Uterus (tissue), 2 donors: ENCODE data around the gene PC.

Experiments
- POLR2A ChIP-seq, 2 donors: fragments of 450-650 bp; IDR thresholded peaks; one replicate each; pipeline ENCODE4 v1.6.1; 2016; ENCODE audit warnings: antibody characterized with exemption in 2 of 2, mild to moderate bottlenecking in 1 of 2, moderate library complexity in 1 of 2
- TF ChIP-seq, protein P1 (sequence below), 4 experiments: fragments of 200-600 bp in 2 of 4; fragments of 450-650 bp in 2 of 4; sonication (generic) in 2 of 4; IDR thresholded peaks; one replicate each; pipeline ENCODE4 v1.5.1; 2016 to 2019; ENCODE audit warnings: antibody characterized with exemption in 4 of 4, mild to moderate bottlenecking in 2 of 4, moderate library complexity in 1 of 4

DNA sequence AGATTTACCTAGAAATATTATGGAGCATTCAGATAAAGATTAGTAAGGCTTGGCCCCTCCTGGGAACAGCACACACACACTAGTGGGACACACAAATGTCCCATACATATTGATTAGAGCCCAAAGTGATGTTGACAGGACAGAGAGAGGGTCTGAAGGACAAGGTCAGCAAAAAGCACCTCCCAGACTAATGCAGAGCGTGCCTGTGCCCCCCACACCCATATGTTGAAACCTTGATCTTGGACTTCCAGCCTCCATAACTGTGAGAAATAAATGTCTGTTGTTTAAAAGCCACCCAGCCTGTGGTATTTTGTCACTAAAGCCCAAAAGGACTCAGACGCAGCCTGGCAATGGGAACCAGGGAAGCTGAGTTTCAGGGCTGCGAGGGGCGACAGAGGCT, 73.7 kb downstream of the PC start:
- TF ChIP-seq, protein P1, sequence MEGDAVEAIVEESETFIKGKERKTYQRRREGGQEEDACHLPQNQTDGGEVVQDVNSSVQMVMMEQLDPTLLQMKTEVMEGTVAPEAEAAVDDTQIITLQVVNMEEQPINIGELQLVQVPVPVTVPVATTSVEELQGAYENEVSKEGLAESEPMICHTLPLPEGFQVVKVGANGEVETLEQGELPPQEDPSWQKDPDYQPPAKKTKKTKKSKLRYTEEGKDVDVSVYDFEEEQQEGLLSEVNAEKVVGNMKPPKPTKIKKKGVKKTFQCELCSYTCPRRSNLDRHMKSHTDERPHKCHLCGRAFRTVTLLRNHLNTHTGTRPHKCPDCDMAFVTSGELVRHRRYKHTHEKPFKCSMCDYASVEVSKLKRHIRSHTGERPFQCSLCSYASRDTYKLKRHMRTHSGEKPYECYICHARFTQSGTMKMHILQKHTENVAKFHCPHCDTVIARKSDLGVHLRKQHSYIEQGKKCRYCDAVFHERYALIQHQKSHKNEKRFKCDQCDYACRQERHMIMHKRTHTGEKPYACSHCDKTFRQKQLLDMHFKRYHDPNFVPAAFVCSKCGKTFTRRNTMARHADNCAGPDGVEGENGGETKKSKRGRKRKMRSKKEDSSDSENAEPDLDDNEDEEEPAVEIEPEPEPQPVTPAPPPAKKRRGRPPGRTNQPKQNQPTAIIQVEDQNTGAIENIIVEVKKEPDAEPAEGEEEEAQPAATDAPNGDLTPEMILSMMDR (IDR thresholded peaks at IDR 0.05), result no peak
- no peak for TF ChIP-seq POLR2A (IDR thresholded peaks at IDR 0.05)
